Activated CD8-positive, alpha-beta memory T cell treated with anti-CD3 and anti-CD28 coated beads, Interleukin-2, amount 10 ng/mL, durations not matched to agents 7 days and 5 days (primary cell): Measurements from ENCODE around the gene SCART1. TPM values are rescaled to one million over a fixed set of nuclear protein-coding genes. Genes with fewer than 3 reads are reported as not detected.
"Not testable (repeated sequence)": the region's sequence is repeated elsewhere in the genome, so short reads cannot be mapped to it uniquely, and the experiment has no call there.

Experiments
- ATAC-seq: fragments of 150-1000 bp; cut with Tn5 transposase; one replicate; pipeline ENCODE4 v1.10.0; 2021; ENCODE audit warnings: moderate library complexity
- CTCF ChIA-PET: fragments of 350-600 bp; sonication (Branson Sonifier 250); formaldehyde crosslinking; loops from one replicate; lab custom pipeline; 2021; ENCODE audit warnings: antibody characterized with exemption; lab: Charles Lee
- DNase-seq: peaks from one replicate; pipeline ENCODE4 v3.0.0-alpha.2; 2020
- H3K27ac Mint-ChIP-seq: one replicate; pipeline ENCODE4 v1.8.0; 2021; ENCODE audit warnings: mild to moderate bottlenecking, mixed read lengths
- H3K27me3 Mint-ChIP-seq: one replicate; pipeline ENCODE4 v1.8.0; 2021; ENCODE audit warnings: mixed read lengths
- H3K36me3 Mint-ChIP-seq: one replicate; pipeline ENCODE4 v1.8.0; 2021; ENCODE audit warnings: mild to moderate bottlenecking, mixed read lengths
- H3K4me1 Mint-ChIP-seq: one replicate; pipeline ENCODE4 v1.8.0; 2021; ENCODE audit warnings: mixed read lengths
- H3K4me3 Mint-ChIP-seq: one replicate; pipeline ENCODE4 v1.8.0; 2021; ENCODE audit warnings: mild to moderate bottlenecking, moderate library complexity, mixed read lengths
- H3K9me3 Mint-ChIP-seq: one replicate; pipeline ENCODE4 v1.8.0; 2022; ENCODE audit warnings: low read depth, mixed read lengths
- total RNA-seq, 2 experiments: library from RNA; stranded (reverse); gene quantifications; one replicate each; pipeline ENCODE4 v1.2.3, GENCODE V29; 2021

Gene SCART1
- total RNA-seq, 2 experiments from 2014 or later = 0.82 to 4.8 TPM

- CTCF ChIA-PET = interaction anchor here (0.9 kb wide), 1 partner anchor 92 kb away, joined by 3 read pairs; no protein-coding TSS in a partner anchor
- Mint-ChIP-seq H3K9me3 (no peaks in the 10 kb centered on the region), H3K4me1 (no peaks in the 10 kb centered on the region), H3K36me3 (no peaks in the 10 kb centered on the region), H3K27me3 (peaks cover 11% of the 10 kb centered on the region), H3K4me3 (no peak overlapping the region), H3K27ac (no peak overlapping the region)
- ATAC-seq (no peak), DNase-seq (no peak)
Measured at GRCh38 chr10:133421336-133422222, 32.2 kb upstream of the SCART1 start.

DNA sequence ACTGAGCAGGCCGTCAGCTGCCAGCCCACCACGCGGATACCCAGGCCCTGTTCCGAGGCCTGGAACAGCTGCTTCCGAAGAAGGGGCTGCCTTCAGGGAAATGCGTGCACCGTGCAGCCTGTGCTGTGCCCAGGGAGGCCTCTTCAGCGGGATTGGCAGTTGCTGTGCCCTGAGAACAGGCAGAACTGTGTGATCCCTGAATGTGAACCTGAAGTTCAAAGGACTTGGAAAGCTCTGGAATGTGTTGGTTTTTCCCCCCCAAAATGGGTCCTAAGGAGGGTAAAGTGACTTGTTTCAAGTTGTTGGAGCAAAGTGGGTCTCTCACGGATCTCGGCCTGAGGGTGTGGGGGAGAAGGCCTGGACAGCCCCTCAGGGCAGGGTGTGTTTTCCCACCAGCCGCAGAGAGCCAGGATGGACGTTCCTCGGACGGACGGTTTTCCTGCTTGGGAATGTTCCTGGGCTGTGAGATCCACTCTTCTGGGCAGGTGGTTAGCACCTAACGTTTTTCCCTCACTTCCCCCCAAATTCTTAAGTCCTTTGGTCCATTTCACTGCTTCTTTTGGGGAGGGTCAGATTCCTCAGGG lies 31.4 kb upstream of the SCART1 start:
- CTCF ChIA-PET = interaction anchor here (0.9 kb wide), 1 partner anchor 93 kb away, joined by 3 read pairs; no protein-coding TSS in a partner anchor
- no peak for DNase-seq
- H3K9me3 Mint-ChIP-seq = no peaks in the 10 kb centered on the region
- no peak for ATAC-seq
- peaks cover 11% of the 10 kb centered on the region for H3K27me3 Mint-ChIP-seq
- H3K27ac Mint-ChIP-seq = no peak overlapping the region
- no peak overlapping the region for H3K4me3 Mint-ChIP-seq
- no peaks in the 10 kb centered on the region for H3K4me1 Mint-ChIP-seq
- no peaks in the 10 kb centered on the region for H3K36me3 Mint-ChIP-seq

GRCh38 chr10:133422807-133423771 lies 30.7 kb upstream of the SCART1 start:
- Mint-ChIP-seq H3K4me1 (no peaks in the 10 kb centered on the region), H3K27me3 (peaks cover 11% of the 10 kb centered on the region), H3K27ac (no peak overlapping the region), H3K4me3 (no peak overlapping the region), H3K9me3 (no peaks in the 10 kb centered on the region), H3K36me3 (no peaks in the 10 kb centered on the region)
- CTCF ChIA-PET = no interaction called here
- peak; percentile 34 for ATAC-seq
- DNase-seq = no peak

- ATAC-seq, H3K9me3 Mint-ChIP-seq, H3K4me3 Mint-ChIP-seq, DNase-seq, CTCF ChIA-PET, H3K4me1 Mint-ChIP-seq, H3K27ac Mint-ChIP-seq, H3K36me3 Mint-ChIP-seq: not testable (repeated sequence)
- peaks cover 11% of the 10 kb centered on the region for H3K27me3 Mint-ChIP-seq
Measured at GRCh38 chr10:133424102-133424501, 29.6 kb upstream of the SCART1 start.

GRCh38 chr10:133424601-133425000 lies 29.1 kb upstream of the SCART1 start, which contains the start of gene SPRN:
Gene SPRN, minus strand, starts transcription at chr10:133424625. Its CDS starts 944 bp downstream, at chr10:133423681.
- H3K36me3 Mint-ChIP-seq, H3K27ac Mint-ChIP-seq, H3K4me1 Mint-ChIP-seq, DNase-seq, CTCF ChIA-PET, H3K4me3 Mint-ChIP-seq, H3K9me3 Mint-ChIP-seq, ATAC-seq: not testable (repeated sequence)
- H3K27me3 Mint-ChIP-seq = peaks cover 11% of the 10 kb centered on the region

GRCh38 chr10:133429571-133429970 lies 24.2 kb upstream of the SCART1 start:
- DNase-seq, H3K27ac Mint-ChIP-seq, H3K9me3 Mint-ChIP-seq, H3K27me3 Mint-ChIP-seq, H3K4me1 Mint-ChIP-seq, ATAC-seq, H3K36me3 Mint-ChIP-seq, H3K4me3 Mint-ChIP-seq: not testable (repeated sequence)
- CTCF ChIA-PET = interaction anchor here (1.1 kb wide), 1 partner anchor 9 kb away, joined by 3 read pairs; no protein-coding TSS in a partner anchor

DNA sequence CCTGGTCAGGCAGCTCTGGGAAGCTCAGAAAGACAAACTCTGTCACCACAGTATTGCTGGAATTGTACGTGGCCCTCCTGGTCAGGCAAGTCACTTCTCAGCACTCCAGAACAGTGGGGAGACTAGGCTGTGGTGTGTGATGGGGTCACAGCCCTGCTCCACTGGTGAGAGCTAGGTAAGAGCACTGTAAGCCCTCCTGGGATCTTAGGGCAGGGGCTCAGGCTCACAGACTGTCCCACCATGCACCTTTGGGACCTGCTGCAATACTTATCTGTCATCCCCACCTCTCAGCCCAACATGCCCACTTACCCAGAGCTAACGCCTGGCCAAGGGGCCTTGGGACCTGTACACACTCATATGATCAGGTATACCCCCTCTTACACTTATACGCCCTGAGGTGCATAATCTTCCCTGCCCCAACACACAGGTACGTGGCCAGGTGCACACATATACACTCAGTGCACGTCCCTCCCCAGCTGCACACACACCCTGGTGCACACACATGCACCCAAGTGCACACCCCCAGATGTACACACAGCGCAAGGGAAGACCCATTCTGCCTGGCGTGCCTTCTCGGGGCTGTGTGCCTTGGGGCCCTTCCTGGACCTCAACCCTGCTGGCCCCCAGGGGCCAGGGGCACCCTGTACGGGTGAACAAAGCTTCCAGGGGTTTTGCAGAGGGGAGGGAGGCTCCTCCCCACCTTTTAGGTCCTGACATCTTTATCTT lies 21.7 kb upstream of the SCART1 start:
- H3K4me1 Mint-ChIP-seq, H3K27ac Mint-ChIP-seq, ATAC-seq, DNase-seq, CTCF ChIA-PET, H3K9me3 Mint-ChIP-seq, H3K36me3 Mint-ChIP-seq, H3K4me3 Mint-ChIP-seq, H3K27me3 Mint-ChIP-seq: not testable (repeated sequence)

DNA sequence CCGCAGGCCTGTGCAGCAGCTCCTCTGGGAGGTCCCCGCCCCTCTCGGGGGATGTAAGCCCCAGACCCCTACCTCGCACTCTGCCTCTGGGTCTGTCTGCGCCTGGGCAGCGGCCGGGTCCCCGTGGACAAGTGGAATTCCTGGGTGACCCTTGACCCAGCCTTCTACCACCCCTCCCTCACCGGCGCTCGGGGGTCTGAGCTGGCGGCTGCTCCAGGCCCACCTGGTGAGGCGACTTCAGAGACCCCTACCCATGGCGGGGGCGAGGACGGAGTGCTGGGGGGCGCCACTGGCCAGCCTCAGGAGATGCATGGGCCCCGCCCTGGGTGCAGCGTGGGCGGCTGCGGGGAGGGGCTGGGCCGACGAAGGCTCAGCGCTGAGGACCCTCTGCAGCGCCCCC lies 21.0 kb upstream of the SCART1 start:
- H3K36me3 Mint-ChIP-seq, DNase-seq, H3K4me1 Mint-ChIP-seq, CTCF ChIA-PET, H3K4me3 Mint-ChIP-seq, H3K27ac Mint-ChIP-seq, H3K27me3 Mint-ChIP-seq, H3K9me3 Mint-ChIP-seq, ATAC-seq: not testable (repeated sequence)

- H3K27ac Mint-ChIP-seq = no peak overlapping the region
- DNase-seq (no peak), ATAC-seq (peak; percentile 41)
- peaks cover 21% of the 10 kb centered on the region for H3K4me1 Mint-ChIP-seq
- H3K27me3 Mint-ChIP-seq = peaks cover 9% of the 10 kb centered on the region
- no peaks in the 10 kb centered on the region for H3K36me3 Mint-ChIP-seq
- H3K9me3 Mint-ChIP-seq = no peaks in the 10 kb centered on the region
- H3K4me3 Mint-ChIP-seq = no peak overlapping the region
- CTCF ChIA-PET = interaction anchor here (0.6 to 2.8 kb wide), 26 partner anchors 9 to 1329 kb away, joined by 3 to 16 read pairs (median 4); partner anchors contain the start of genes ECHS1 and SCART1
Measured at GRCh38 chr10:133438711-133439273, 15.0 kb upstream of the SCART1 start.

GRCh38 chr10:133439517-133440461 lies 14.0 kb upstream of the SCART1 start:
- ATAC-seq (no peak), DNase-seq (no peak)
- no peak overlapping the region for H3K27ac Mint-ChIP-seq
- H3K4me3 Mint-ChIP-seq = no peak overlapping the region
- H3K27me3 Mint-ChIP-seq = peaks cover 9% of the 10 kb centered on the region
- H3K4me1 Mint-ChIP-seq = peaks cover 21% of the 10 kb centered on the region
- H3K36me3 Mint-ChIP-seq = no peaks in the 10 kb centered on the region
- CTCF ChIA-PET = interaction anchor here (0.7 to 2.8 kb wide), 15 partner anchors 10 to 111 kb away, joined by 3 to 16 read pairs (median 6); no protein-coding TSS in a partner anchor
- H3K9me3 Mint-ChIP-seq = no peaks in the 10 kb centered on the region

DNA sequence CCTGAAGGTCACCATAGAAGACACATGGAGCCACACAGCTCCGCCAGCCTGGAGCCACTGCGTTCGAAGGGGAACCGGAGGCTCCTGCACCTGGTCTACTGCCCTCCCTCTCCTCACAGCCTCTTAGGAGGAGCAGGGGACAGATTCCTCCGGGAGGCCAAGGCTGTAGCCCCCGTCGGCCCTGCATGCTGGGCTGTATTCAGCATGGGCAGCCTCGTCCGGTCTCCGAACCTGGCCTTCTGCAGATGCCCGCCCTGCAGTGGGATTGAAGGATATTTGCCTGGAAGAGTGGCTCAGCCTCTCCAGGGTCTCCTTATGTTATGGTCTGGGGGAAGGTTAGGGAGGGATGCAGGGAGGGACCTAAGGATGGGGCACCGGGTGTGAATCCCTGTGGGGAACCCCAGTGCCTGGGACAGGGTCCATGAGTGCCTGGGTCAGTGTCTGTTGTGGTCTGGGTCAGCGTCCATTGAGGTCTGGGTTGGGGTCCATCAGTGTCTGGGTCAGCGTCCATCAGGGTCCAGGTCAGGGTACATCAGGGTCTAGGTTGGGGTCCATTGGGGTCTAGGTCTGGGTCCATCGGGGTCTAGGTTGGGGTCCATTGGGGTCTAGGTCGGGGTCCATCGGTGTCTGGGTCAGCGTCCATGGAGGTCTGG lies 13.0 kb upstream of the SCART1 start:
- CTCF ChIA-PET = no interaction called here
- H3K36me3 Mint-ChIP-seq = peaks cover 2% of the 10 kb centered on the region
- H3K4me1 Mint-ChIP-seq = peaks cover 21% of the 10 kb centered on the region
- H3K27ac Mint-ChIP-seq = no peak overlapping the region
- H3K9me3 Mint-ChIP-seq = peaks cover 7% of the 10 kb centered on the region
- H3K4me3 Mint-ChIP-seq = no peak overlapping the region
- H3K27me3 Mint-ChIP-seq = peaks cover 9% of the 10 kb centered on the region
- ATAC-seq (no peak), DNase-seq (no peak)
